ENCODE data around the gene C1orf52. TPM values are rescaled to one million over a fixed set of nuclear protein-coding genes. Genes with fewer than 3 reads are reported as not detected.

The C1orf52 gene
- total RNA-seq = 10 to 100 TPM; 11.6 to 21.6 (median 15.0) TPM

DNA sequence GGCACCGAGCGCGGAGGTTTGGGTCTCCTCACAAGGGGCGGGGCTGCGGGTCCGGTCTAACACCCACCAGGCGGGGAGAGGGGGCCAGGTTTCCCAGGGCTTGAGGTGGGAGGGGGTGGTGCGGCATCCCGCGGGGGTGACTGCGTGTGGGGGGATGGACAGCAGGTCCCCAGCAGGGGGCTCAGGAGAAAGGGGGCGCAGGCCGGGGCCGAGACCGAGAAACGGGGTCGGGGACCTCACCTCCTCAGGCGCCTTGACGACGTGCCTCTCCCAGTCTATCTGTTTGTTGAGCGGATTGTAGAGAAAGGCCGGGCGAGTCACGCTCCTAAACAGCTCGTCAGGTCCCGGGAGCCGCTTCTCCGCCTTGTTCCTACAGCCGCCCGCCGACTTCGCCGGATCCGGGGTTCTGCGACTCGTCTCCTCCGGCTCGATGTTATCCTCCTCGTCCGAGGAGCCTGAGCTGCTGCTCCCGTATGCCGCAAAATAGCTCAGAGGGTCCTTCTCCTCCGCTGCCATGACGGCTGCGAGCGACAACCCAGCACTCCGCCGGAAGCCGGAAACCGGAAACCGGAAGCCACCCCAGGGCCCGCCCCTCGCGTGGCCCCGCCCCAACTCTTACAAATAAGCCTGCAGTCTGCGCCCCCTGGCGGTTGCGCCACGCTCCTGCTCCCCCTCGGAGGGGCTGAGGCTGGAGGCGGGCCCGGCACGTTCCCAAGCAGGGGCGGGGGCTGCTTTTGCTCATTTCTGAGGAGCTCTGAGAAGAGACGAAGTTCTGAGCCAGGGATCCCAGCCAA, at the start of gene C1orf52:
TSS of gene C1orf52 (minus strand) at position 545 of the 794 bp plus-strand sequence. CDS start at position 516, 29 bp downstream.
- Histone ChIP-seq H3K9me3 (no peaks in the 10 kb centered on the region), H3K27ac (peak within 1 kb of the TSS; percentile 88 to 93), H3K27me3 (no peaks in the 10 kb centered on the region), H3K4me3 (peak within 1 kb of the TSS; percentile 94 to 98 (median 97)), H3K4me1 (peaks cover 0 to 10% of the 10 kb centered on the region in 2 donors), H3K36me3 (no peaks in the 10 kb centered on the region)
- intact Hi-C loops (cut with DNase I; ENCODE audit: low total_unique reads) = loop anchor here (5.0 kb wide), 1 partner anchor 322 kb away; no protein-coding TSS in a partner anchor
- DNase-seq (ENCODE audit: low spot score in 2 of 2) = peak; percentile 92 to 95
- TF ChIP-seq, protein P1, sequence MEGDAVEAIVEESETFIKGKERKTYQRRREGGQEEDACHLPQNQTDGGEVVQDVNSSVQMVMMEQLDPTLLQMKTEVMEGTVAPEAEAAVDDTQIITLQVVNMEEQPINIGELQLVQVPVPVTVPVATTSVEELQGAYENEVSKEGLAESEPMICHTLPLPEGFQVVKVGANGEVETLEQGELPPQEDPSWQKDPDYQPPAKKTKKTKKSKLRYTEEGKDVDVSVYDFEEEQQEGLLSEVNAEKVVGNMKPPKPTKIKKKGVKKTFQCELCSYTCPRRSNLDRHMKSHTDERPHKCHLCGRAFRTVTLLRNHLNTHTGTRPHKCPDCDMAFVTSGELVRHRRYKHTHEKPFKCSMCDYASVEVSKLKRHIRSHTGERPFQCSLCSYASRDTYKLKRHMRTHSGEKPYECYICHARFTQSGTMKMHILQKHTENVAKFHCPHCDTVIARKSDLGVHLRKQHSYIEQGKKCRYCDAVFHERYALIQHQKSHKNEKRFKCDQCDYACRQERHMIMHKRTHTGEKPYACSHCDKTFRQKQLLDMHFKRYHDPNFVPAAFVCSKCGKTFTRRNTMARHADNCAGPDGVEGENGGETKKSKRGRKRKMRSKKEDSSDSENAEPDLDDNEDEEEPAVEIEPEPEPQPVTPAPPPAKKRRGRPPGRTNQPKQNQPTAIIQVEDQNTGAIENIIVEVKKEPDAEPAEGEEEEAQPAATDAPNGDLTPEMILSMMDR (IDR thresholded peaks at IDR 0.05) = peak; percentile 98
- TF ChIP-seq POLR2A (IDR thresholded peaks at IDR 0.05) (peak; percentile 74), POLR2AphosphoS5 (IDR thresholded peaks at IDR 0.05) (peak; percentile 73 to 91 (median 78))

DNA sequence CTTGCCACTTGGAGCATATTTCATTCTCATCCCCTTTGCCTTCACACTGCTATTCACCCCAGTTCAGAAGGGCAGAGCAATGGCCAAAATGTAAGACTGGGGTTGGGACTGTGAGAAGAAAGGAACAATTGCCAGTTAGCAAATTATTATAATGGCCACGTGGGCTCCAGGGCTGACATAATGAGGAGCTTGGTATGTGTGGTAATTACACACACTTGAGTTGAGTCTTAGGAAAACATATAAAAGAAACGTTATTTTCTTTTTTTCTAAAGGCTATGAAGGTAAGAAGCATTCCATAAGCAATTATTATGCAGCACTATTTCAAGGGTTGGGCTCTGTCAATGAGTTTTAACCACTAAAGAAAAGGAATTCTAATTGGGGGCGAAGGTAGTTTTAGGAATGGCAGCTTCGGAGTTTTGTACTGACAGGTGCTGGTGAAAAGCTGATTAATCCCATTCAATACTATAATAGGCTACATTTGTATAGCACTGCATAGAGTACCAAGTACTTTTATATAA, 49.4 kb upstream of the C1orf52 start:
- peaks cover 0 to 6% of the 10 kb centered on the region in 2 donors for H3K4me1 ChIP-seq
- no peaks in the 10 kb centered on the region for H3K36me3 ChIP-seq
- no peaks in the 10 kb centered on the region for H3K27me3 ChIP-seq
- intact Hi-C loops (cut with DNase I; ENCODE audit: low total_unique reads) = loop anchor here (5.0 to 10.0 kb wide), 2 partner anchors 266 to 383 kb away; no protein-coding TSS in a partner anchor
- no peak overlapping the region for H3K27ac ChIP-seq
- no peaks in the 10 kb centered on the region for H3K9me3 ChIP-seq
- DNase-seq (ENCODE audit: low spot score in 2 of 2) = no peak
- TF ChIP-seq POLR2AphosphoS5 (IDR thresholded peaks at IDR 0.05) = no peak
- no peak for TF ChIP-seq POLR2A (IDR thresholded peaks at IDR 0.05)
- TF ChIP-seq, protein P1 (IDR thresholded peaks at IDR 0.05) = no peak
- H3K4me3 ChIP-seq = no peak overlapping the region

DNA sequence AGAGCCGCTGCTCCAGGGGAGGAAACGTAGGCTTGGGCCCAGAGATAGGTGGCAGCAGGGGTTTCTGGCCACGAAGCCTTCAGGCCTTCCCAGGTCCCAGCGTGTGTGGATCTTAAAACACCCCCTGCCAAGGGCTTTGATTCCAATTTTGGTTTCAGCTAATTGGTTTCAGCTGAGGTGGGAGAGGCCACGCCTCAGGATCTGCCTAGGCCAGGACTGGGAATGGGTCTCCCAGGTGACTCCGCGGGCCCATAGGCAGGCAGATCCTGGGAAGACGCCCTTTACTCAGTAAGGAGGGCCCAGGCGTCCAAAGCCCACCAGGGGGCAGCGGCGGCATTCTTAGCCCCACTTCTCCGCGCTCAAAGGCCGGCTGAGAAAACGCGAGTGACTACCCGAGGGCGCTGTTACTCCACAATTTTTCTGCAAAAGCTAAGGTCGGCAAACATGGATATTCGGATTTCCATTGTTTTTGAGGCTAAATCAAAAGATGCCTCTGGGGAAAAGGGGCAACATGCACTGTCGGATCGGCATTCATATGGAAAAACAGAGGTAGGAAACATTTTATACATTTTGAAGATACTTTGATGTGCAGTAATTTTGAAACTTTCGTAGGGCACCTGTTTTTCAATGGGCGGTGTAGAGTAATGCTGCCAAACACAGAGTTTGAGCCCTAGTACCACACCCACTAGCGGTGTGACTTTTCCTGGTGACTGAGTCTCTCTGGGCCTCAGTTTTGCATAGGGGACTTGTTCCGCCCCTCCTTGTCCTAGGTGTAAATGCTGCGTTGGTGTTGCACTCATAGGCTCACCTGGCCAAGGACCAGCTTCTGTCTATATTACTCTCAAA, 48.7 kb upstream of the C1orf52 start:
- H3K9me3 ChIP-seq = no peaks in the 10 kb centered on the region
- H3K27ac ChIP-seq = no peak overlapping the region
- no peaks in the 10 kb centered on the region for H3K36me3 ChIP-seq
- intact Hi-C loops (cut with DNase I; ENCODE audit: low total_unique reads) = loop anchor here (5.0 to 10.0 kb wide), 2 partner anchors 267 to 384 kb away; no protein-coding TSS in a partner anchor
- DNase-seq (ENCODE audit: low spot score in 2 of 2) = peak; percentile 75 to 89
- no peaks in the 10 kb centered on the region for H3K27me3 ChIP-seq
- H3K4me3 ChIP-seq = no peak overlapping the region
- TF ChIP-seq, protein P1 (IDR thresholded peaks at IDR 0.05) = peak; percentile 83 to 98 (median 94)
- TF ChIP-seq POLR2A (IDR thresholded peaks at IDR 0.05) (no peak), POLR2AphosphoS5 (IDR thresholded peaks at IDR 0.05) (peak in 2 of 3 donors; percentile 49 to 54)
- H3K4me1 ChIP-seq = peaks cover 0 to 6% of the 10 kb centered on the region in 2 donors

DNA sequence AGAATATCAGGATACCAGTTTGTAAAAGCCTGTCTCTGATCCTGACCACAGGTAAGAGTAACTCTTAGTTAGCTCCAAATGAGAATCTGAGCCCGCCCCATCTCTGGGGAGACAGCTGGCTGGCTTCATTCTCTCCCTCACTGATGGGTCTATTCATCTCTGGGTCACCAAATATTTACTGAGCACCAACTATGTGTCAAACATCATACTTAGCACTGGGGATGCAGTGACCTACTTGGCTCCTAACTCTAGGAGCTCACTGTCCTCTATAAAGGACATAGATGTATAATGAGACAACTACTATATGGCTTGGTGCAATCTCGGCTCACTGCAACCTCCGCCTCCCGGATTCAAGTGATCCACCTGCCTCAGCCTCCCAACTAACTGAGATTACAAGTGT, 46.8 kb upstream of the C1orf52 start:
- intact Hi-C loops (cut with DNase I; ENCODE audit: low total_unique reads) = loop anchor here (5.0 to 10.0 kb wide), 2 partner anchors 269 to 386 kb away; no protein-coding TSS in a partner anchor
- no peak overlapping the region for H3K27ac ChIP-seq
- DNase-seq (ENCODE audit: low spot score in 2 of 2) = no peak
- no peaks in the 10 kb centered on the region for H3K27me3 ChIP-seq
- no peaks in the 10 kb centered on the region for H3K36me3 ChIP-seq
- peaks cover 0 to 6% of the 10 kb centered on the region in 2 donors for H3K4me1 ChIP-seq
- no peak overlapping the region for H3K4me3 ChIP-seq
- TF ChIP-seq POLR2AphosphoS5 (IDR thresholded peaks at IDR 0.05) = no peak
- no peaks in the 10 kb centered on the region for H3K9me3 ChIP-seq

DNA sequence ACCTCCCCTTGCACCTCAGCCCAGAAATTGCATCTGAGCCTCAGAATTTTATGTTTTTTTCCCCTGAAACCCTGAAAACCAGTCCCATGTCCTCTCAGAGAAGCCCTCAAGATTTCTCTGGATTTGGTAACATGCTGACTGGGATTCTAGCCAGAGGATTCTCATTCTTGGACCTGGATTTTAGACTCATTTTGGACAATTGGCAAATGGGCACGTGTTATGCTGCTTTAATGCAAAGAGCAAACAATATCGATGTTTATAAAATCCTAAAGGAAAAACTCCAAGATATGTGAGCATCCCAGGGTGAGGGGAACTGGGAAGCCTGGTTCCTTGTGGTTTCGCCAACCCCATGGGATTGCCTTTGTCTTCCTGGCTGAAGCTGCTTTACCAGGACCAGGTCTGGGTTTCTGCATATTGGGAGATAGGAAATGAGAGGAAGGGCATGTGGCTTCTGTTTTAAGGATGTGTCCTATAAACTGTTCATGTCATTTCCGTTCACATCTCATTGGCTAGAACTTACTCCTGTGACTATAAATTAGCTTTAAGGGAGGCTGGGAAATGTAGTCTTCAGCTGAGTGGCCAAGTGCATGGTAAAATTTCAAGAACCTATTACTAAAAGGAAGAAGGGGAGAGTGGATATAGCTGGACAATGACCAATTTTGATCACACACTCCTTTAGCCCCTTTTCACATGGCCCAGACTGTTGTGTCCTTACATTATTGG, 44.1 kb upstream of the C1orf52 start:
- Histone ChIP-seq H3K4me1 (peaks cover 0 to 6% of the 10 kb centered on the region in 2 donors), H3K9me3 (no peaks in the 10 kb centered on the region), H3K4me3 (no peak overlapping the region), H3K27ac (no peak overlapping the region), H3K36me3 (no peaks in the 10 kb centered on the region), H3K27me3 (no peaks in the 10 kb centered on the region)
- intact Hi-C loops (cut with DNase I; ENCODE audit: low total_unique reads) = loop anchor here (10.0 kb wide), 1 partner anchor 271 kb away; no protein-coding TSS in a partner anchor
- no peak for DNase-seq (ENCODE audit: low spot score in 2 of 2)
- TF ChIP-seq, protein P1 (IDR thresholded peaks at IDR 0.05) = no peak
- TF ChIP-seq POLR2AphosphoS5 (IDR thresholded peaks at IDR 0.05) (no peak), POLR2A (IDR thresholded peaks at IDR 0.05) (no peak)
